Ishikawa (cell line): ENCODE results near the gene CPT1C.

Source experiments
- CEBPB ChIP-seq: IDR thresholded peaks from 2 replicates; pipeline ENCODE4 v1.6.1; 2012
- CREB1 ChIP-seq: IDR thresholded peaks from 2 replicates; pipeline ENCODE4 v1.6.1; 2012; ENCODE audit warnings: low read depth
- EGR1 ChIP-seq: IDR thresholded peaks from 2 replicates; pipeline ENCODE4 v1.6.1; 2012
- EP300 ChIP-seq: IDR thresholded peaks from 2 replicates; pipeline ENCODE4 v1.6.1; 2012; ENCODE audit warnings: borderline replicate concordance
- FOXM1 ChIP-seq: IDR thresholded peaks from 2 replicates; pipeline ENCODE4 v1.6.1; 2012; ENCODE audit warnings: low read depth, borderline replicate concordance
- MAX ChIP-seq: IDR thresholded peaks from 2 replicates; pipeline ENCODE4 v1.6.1; 2012
- NFIC ChIP-seq: IDR thresholded peaks from 2 replicates; pipeline ENCODE4 v1.6.1; 2012
- RAD21 ChIP-seq: IDR thresholded peaks from 2 replicates; pipeline ENCODE4 v1.6.1; 2012; ENCODE audit warnings: low read depth
- REST ChIP-seq: IDR thresholded peaks from 2 replicates; pipeline ENCODE4 v1.6.1; 2012; ENCODE audit warnings: low read depth, mild to moderate bottlenecking
- TAF1 ChIP-seq: IDR thresholded peaks from 2 replicates; pipeline ENCODE4 v1.6.1; 2012; ENCODE audit warnings: low read depth, mild to moderate bottlenecking
- TCF12 ChIP-seq: IDR thresholded peaks from 2 replicates; pipeline ENCODE4 v1.6.1; 2012; ENCODE audit warnings: low read depth
- TEAD4 ChIP-seq: IDR thresholded peaks from 2 replicates; pipeline ENCODE4 v1.6.1; 2012
- USF1 ChIP-seq: IDR thresholded peaks from 2 replicates; pipeline ENCODE4 v1.6.1; 2012
- YY1 ChIP-seq: IDR thresholded peaks from 2 replicates; pipeline ENCODE4 v1.6.1; 2012; ENCODE audit warnings: low read depth
- ZBTB7A ChIP-seq: IDR thresholded peaks from 2 replicates; pipeline ENCODE4 v1.6.1; 2012; ENCODE audit warnings: low read depth

CPT1C gene

GRCh38 chr19:49651820-49652550 is 38.9 kb upstream of the CPT1C start:
- TF ChIP-seq USF1: no peak
- no peak for TF ChIP-seq TCF12
- no peak for TF ChIP-seq EGR1
- no peak for TF ChIP-seq MAX
- no peak for TF ChIP-seq CREB1
- no peak for TF ChIP-seq EP300
- no peak for TF ChIP-seq RAD21
- no peak for TF ChIP-seq TAF1
- no peak for TF ChIP-seq NFIC
- no peak for TF ChIP-seq YY1
- TF ChIP-seq FOXM1: no peak
- TF ChIP-seq ZBTB7A: no peak
- TF ChIP-seq REST: no peak
- no peak for TF ChIP-seq CEBPB
- no peak for TF ChIP-seq TEAD4

GRCh38 chr19:49652551-49653465 is 38.1 kb upstream of the CPT1C start:
- TF ChIP-seq TCF12 (no peak), YY1 (no peak), ZBTB7A (no peak)

DNA sequence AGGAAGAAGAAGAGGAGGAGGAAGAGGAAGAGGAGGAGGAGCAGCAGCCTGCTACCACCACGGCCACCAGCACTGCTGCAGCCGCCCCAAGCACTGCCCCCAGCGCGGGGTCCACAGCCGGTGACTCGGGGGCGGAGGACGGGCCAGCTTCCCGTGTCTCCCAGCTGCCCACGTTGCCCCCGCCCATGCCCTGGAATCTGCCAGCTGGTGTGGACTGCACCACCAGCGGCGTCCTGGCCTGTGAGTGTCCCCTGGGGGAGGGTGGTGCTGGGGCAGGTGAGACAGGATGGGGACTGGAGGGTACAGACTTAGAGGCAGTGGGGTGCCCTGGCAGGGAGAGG is 37.5 kb upstream of the CPT1C start:
- TF ChIP-seq EP300: no peak
- TF ChIP-seq NFIC: no peak
- TF ChIP-seq ZBTB7A: no peak
- TF ChIP-seq TCF12: no peak
- TF ChIP-seq MAX: no peak
- no peak for TF ChIP-seq TAF1
- no peak for TF ChIP-seq TEAD4
- no peak for TF ChIP-seq EGR1
- no peak for TF ChIP-seq YY1
- no peak for TF ChIP-seq REST
- no peak for TF ChIP-seq CEBPB
- no peak for TF ChIP-seq FOXM1
- no peak for TF ChIP-seq CREB1
- TF ChIP-seq USF1: no peak
- no peak for TF ChIP-seq RAD21

DNA sequence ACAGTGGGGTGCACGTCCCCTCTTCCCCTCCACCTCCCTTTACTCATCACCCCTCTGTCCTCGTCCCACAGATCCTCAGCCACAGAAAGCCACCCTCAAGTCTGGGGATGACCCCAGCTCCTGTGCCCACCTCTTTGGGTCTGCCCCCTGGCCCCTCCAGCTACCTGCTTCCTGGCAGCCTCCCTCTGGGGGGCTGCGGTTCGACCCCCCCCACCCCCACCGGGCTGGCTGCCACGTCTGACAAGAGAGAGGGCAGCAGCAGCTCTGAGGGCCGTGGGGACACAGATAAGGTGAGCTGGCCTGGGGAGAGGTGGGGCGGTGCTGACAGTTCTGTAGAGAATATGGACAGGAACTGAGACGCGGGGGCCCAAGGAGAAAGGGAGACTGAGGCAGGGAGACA is 36.3 kb upstream of the CPT1C start:
- TF ChIP-seq CEBPB: no peak
- TF ChIP-seq YY1: no peak
- no peak for TF ChIP-seq FOXM1
- TF ChIP-seq EGR1: no peak

DNA sequence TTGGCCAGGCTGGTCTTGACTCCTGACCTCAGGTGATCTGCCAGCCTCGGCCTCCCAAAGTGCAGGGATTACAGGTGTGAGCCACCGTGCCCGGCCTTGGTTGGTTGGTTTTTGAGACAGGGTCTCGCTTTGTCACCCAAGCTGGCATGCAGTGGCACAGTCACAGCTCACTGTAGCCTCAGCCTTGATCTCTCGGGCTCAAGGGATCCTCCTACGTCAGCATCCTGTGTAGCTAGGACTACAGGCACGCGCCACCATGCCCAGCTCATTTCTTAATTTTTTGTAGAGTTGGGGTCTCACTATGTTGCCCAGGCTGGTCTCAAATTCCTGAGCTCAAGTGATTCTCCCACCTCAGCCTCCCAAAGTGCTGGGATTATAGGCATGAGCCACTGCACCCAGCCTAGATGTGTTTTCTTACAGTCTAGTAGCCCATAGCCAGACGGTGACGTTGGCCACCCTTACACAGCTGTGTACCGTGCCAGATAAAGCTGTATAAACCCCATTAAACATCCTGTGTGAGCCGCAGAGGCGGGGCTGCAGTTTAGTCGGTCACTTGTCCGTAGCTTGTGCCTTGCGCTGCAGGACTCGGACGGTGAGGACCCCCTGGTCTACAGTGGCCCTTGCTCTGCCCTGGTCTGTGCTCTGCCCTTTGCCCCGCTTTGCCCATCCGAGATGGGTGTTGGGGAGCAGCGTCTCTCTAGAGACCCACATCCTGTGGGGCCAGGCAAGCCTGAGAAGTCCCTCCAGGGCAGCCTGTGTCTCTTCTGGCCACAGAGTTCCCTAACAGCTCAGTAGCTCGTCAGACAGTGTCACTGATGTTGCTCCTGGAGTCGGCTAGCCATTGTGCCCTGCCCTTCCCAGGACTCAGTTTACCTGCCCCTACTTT is 35.1 kb upstream of the CPT1C start:
- TF ChIP-seq CEBPB (no peak), REST (no peak), TCF12 (no peak), USF1 (no peak), MAX (no peak), FOXM1 (no peak), TEAD4 (no peak), NFIC (no peak), ZBTB7A (no peak), EP300 (no peak), TAF1 (no peak), RAD21 (no peak), EGR1 (no peak), CREB1 (no peak), YY1 (no peak)
